Measurements from ENCODE around the gene CIDEB. TPM values are rescaled to one million over a fixed set of nuclear protein-coding genes. Genes with fewer than 3 reads are reported as not detected.

The CIDEB gene
- total and polyA plus RNA-seq, 10 of the 15 experiments (the other 5 are each of a cell fraction or from before 2014, with no cell fraction given), result 0.34 to 6.3 (median 3.2) TPM

- TF ChIP-seq ZBTB4 (CRISPR knock-in tag; IDR thresholded peaks at IDR 0.05), result no peak
- TF ChIP-seq NBN (IDR thresholded peaks at IDR 0.05), result no peak; the same call in 1 of the 2 replicates
- TF ChIP-seq RBBP5 (conservative IDR thresholded peaks at IDR 0.05), result no peak
- TF ChIP-seq CTCF (IDR thresholded peaks at IDR 0.05 in 2 of 3, conservative IDR thresholded peaks at IDR 0.05 in 1 of 3; ENCODE audit: control insufficient read depth in 2 of 3, extremely low read depth in 1 of 3, insufficient read depth in 1 of 3, low read depth in 3 of 3, low read length in 3 of 3), result peak; percentile 25 to 50 (median 29); a peak in 4 of 6 replicates
- no peak for TF ChIP-seq JUNB (IDR thresholded peaks at IDR 0.05)
- peak; percentile 31; the same call in 1 of the 2 replicates for TF ChIP-seq SMC3 (IDR thresholded peaks at IDR 0.05; ENCODE audit: borderline replicate concordance, low read length)
- no peak for TF ChIP-seq ZNF622 (IDR thresholded peaks at IDR 0.05)
Measured at GRCh38 chr14:24297190-24297964, 10.4 kb downstream of the CIDEB start (continued).
